Muscle layer of duodenum (tissue), 2 donors: ENCODE results near the gene SLC27A5.
"Not testable (repeated sequence)": the region's sequence is repeated elsewhere in the genome, so short reads cannot be mapped to it uniquely, and the experiment has no call there.

Source experiments
- H3K27ac ChIP-seq: one replicate; pipeline ENCODE4 v1.7.0; 2013; ENCODE audit warnings: mild to moderate bottlenecking, low read length
- H3K27me3 ChIP-seq: one replicate; pipeline ENCODE4 v1.7.0; 2013; ENCODE audit warnings: low read depth, mild to moderate bottlenecking, control low read depth, low read length
- H3K36me3 ChIP-seq, 2 donors: one replicate each; pipeline ENCODE4 v1.7.0; 2013; ENCODE audit warnings: low read length in 2 of 2, control low read depth in 1 of 2, mild to moderate bottlenecking in 1 of 2; ENCODE audit not compliant: insufficient read depth in 2 of 2, control insufficient read depth in 1 of 2
- H3K4me1 ChIP-seq, 2 donors: one replicate each; pipeline ENCODE4 v1.7.0; 2013; ENCODE audit warnings: low read length in 2 of 2, mild to moderate bottlenecking in 2 of 2, control low read depth in 1 of 2, moderate library complexity in 1 of 2; ENCODE audit not compliant: insufficient read depth in 2 of 2, control insufficient read depth in 1 of 2
- H3K4me3 ChIP-seq, 2 donors: one replicate each; pipeline ENCODE4 v1.7.0; 2013; ENCODE audit warnings: low read length in 2 of 2, low read depth in 1 of 2, mild to moderate bottlenecking in 1 of 2
- H3K9me3 ChIP-seq, 2 donors: one replicate each; pipeline ENCODE4 v1.7.0; 2013; ENCODE audit warnings: low read length in 2 of 2, control low read depth in 1 of 2, mild to moderate bottlenecking in 1 of 2; ENCODE audit not compliant: control insufficient read depth in 1 of 2
- donor health status: healthy.

SLC27A5 gene

GRCh38 chr19:58499021-58499927 is 12.5 kb downstream of the SLC27A5 start:
- no peaks in the 10 kb centered on the region for H3K9me3 ChIP-seq
- peaks cover 0 to 9% of the 10 kb centered on the region in 2 donors for H3K4me1 ChIP-seq
- H3K27ac ChIP-seq: peak overlapping the region; percentile 3
- no peaks in the 10 kb centered on the region for H3K36me3 ChIP-seq
- H3K27me3 ChIP-seq: no peaks in the 10 kb centered on the region
- H3K4me3 ChIP-seq: peak overlapping the region; percentile 63 to 66

- no peaks in the 10 kb centered on the region for H3K9me3 ChIP-seq
- peak overlapping the region; percentile 57 to 63 for H3K4me3 ChIP-seq
- no peaks in the 10 kb centered on the region for H3K27me3 ChIP-seq
- no peaks in the 10 kb centered on the region for H3K36me3 ChIP-seq
- H3K27ac ChIP-seq: no peak overlapping the region
- H3K4me1 ChIP-seq: peaks cover 0 to 9% of the 10 kb centered on the region in 2 donors
Measured at GRCh38 chr19:58498316-58499020, 13.3 kb downstream of the SLC27A5 start.

GRCh38 chr19:58497634-58498170 is 14.1 kb downstream of the SLC27A5 start:
- H3K9me3 ChIP-seq: no peaks in the 10 kb centered on the region
- H3K36me3 ChIP-seq: no peaks in the 10 kb centered on the region
- no peak overlapping the region for H3K27ac ChIP-seq
- peaks cover 0 to 9% of the 10 kb centered on the region in 2 donors for H3K4me1 ChIP-seq
- no peak overlapping the region for H3K4me3 ChIP-seq
- H3K27me3 ChIP-seq: no peaks in the 10 kb centered on the region

- Histone ChIP-seq H3K4me1 (no peaks in the 10 kb centered on the region), H3K27me3 (no peaks in the 10 kb centered on the region), H3K4me3 (no peak overlapping the region), H3K36me3 (no peaks in the 10 kb centered on the region), H3K9me3 (no peaks in the 10 kb centered on the region), H3K27ac (no peak overlapping the region)
Measured at GRCh38 chr19:58492265-58492664, 19.5 kb downstream of the SLC27A5 start.

GRCh38 chr19:58491393-58491792 is 20.4 kb downstream of the SLC27A5 start:
- no peak overlapping the region for H3K27ac ChIP-seq
- H3K27me3 ChIP-seq: no peaks in the 10 kb centered on the region

GRCh38 chr19:58484349-58484748 is 27.4 kb downstream of the SLC27A5 start:
- not testable (repeated sequence) for H3K27me3 ChIP-seq, H3K4me1 ChIP-seq, H3K9me3 ChIP-seq, H3K27ac ChIP-seq, H3K4me3 ChIP-seq
- peaks cover 4 to 26% of the 10 kb centered on the region in 2 donors for H3K36me3 ChIP-seq

More at GRCh38 chr19:58491393-58491792, 20.4 kb downstream of the SLC27A5 start:
- no peak overlapping the region for H3K4me3 ChIP-seq
- no peaks in the 10 kb centered on the region for H3K9me3 ChIP-seq
- no peaks in the 10 kb centered on the region for H3K36me3 ChIP-seq
- no peaks in the 10 kb centered on the region for H3K4me1 ChIP-seq

- Histone ChIP-seq H3K27ac (no peak overlapping the region), H3K27me3 (no peaks in the 10 kb centered on the region), H3K4me3 (no peak overlapping the region), H3K9me3 (no peaks in the 10 kb centered on the region), H3K36me3 (peaks cover 4 to 32% of the 10 kb centered on the region in 2 donors), H3K4me1 (no peaks in the 10 kb centered on the region)
Measured at GRCh38 chr19:58483776-58484175, 28.0 kb downstream of the SLC27A5 start.

GRCh38 chr19:58482372-58482771 is 29.4 kb downstream of the SLC27A5 start:
- Histone ChIP-seq H3K4me3 (no peak overlapping the region), H3K36me3 (peaks cover 4 to 34% of the 10 kb centered on the region in 2 donors), H3K27me3 (no peaks in the 10 kb centered on the region), H3K4me1 (no peaks in the 10 kb centered on the region), H3K9me3 (no peaks in the 10 kb centered on the region), H3K27ac (no peak overlapping the region)

- H3K4me3 ChIP-seq: no peak overlapping the region
Measured at GRCh38 chr19:58480831-58481230, 31.0 kb downstream of the SLC27A5 start.

GRCh38 chr19:58480481-58480830 is 31.3 kb downstream of the SLC27A5 start:
- H3K4me3 ChIP-seq: no peak overlapping the region
- no peaks in the 10 kb centered on the region for H3K27me3 ChIP-seq
- H3K36me3 ChIP-seq: peaks cover 4 to 34% of the 10 kb centered on the region in 2 donors
- peaks cover 4 to 10% of the 10 kb centered on the region in 2 donors for H3K4me1 ChIP-seq
- H3K9me3 ChIP-seq: no peaks in the 10 kb centered on the region
- H3K27ac ChIP-seq: no peak overlapping the region

More at GRCh38 chr19:58480831-58481230, 31.0 kb downstream of the SLC27A5 start:
- Histone ChIP-seq H3K9me3 (no peaks in the 10 kb centered on the region), H3K36me3 (peaks cover 4 to 34% of the 10 kb centered on the region in 2 donors), H3K27ac (no peak overlapping the region), H3K4me1 (peaks cover 4 to 10% of the 10 kb centered on the region in 2 donors), H3K27me3 (no peaks in the 10 kb centered on the region)

GRCh38 chr19:58479736-58480480 is 31.9 kb downstream of the SLC27A5 start:
- H3K27ac ChIP-seq: no peak overlapping the region
- H3K4me1 ChIP-seq: peaks cover 4 to 15% of the 10 kb centered on the region in 2 donors
- H3K27me3 ChIP-seq: no peaks in the 10 kb centered on the region
- no peaks in the 10 kb centered on the region for H3K9me3 ChIP-seq
- H3K4me3 ChIP-seq: no peak overlapping the region
- H3K36me3 ChIP-seq: peaks cover 4 to 34% of the 10 kb centered on the region in 2 donors
